SK-N-SH treated with all-trans-retinoic acid at 6 μM for 48 hours (cell line): ENCODE data around the gene PGF.

Experiments used
- ARNTL ChIP-seq: fragments of 450-650 bp; formaldehyde crosslinking; IDR thresholded peaks from 2 replicates; pipeline ENCODE4 v1.5.0; 2020; ENCODE audit warnings: low read depth, mild to moderate bottlenecking, moderate library complexity, borderline replicate concordance
- BACH2 ChIP-seq: fragments of 250-450 bp; sonication (Bioruptor Pico); IDR thresholded peaks from 2 replicates; pipeline ENCODE4 v1.9.0; 2021; ENCODE audit warnings: mild to moderate bottlenecking, borderline replicate concordance
- GLIS3 ChIP-seq: fragments of 250-450 bp; sonication (Bioruptor Pico); IDR thresholded peaks from 2 replicates; pipeline ENCODE4 v1.5.0; 2020; ENCODE audit warnings: mild to moderate bottlenecking, moderate library complexity
- ZNF565 ChIP-seq: fragments of 450-650 bp; formaldehyde crosslinking; conservative IDR thresholded peaks from 2 replicates; pipeline ENCODE4 v1.5.0; 2020; ENCODE audit warnings: low read depth, mild to moderate bottlenecking, moderate library complexity
- TF ChIP-seq, protein P1 (sequence below): fragments of 250-450 bp; sonication (Bioruptor Pico); IDR thresholded peaks from 2 replicates; pipeline ENCODE4 v1.8.0; 2020; ENCODE audit warnings: mild to moderate bottlenecking, moderate library complexity, borderline replicate concordance

DNA sequence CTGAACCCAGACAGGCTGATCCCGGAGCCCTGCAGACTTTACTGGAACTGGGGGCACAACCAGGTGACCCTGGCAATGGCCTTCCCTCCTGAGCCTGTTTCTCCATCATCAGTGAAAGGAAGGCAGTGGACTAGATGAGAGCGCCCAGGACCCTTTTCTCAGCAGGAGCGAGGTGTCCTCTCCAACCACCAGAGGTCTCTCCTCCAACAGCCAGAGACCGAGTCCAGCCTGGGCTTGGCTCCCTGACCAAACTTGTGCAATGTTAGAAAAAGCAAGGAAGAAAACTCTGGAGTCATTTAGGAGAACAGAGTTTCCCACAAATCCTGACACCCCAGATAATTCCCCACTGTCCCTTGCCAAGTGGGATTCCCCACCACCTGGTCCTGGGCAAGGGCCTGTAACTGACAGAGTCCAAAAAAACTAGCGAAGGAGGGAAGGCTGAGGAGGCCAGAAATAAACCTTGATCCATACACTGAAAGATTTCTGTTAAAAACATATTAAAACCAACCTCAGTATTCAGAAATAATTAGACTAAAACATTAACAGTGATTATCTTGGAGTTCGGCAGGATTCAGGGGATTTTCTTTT lies 41.3 kb downstream of the PGF start:
- TF ChIP-seq GLIS3 (CRISPR knock-in tag) (no peak), ARNTL (CRISPR knock-in tag) (no peak), BACH2 (CRISPR knock-in tag) (no peak), ZNF565 (CRISPR knock-in tag) (no peak)
- TF ChIP-seq, protein P1, sequence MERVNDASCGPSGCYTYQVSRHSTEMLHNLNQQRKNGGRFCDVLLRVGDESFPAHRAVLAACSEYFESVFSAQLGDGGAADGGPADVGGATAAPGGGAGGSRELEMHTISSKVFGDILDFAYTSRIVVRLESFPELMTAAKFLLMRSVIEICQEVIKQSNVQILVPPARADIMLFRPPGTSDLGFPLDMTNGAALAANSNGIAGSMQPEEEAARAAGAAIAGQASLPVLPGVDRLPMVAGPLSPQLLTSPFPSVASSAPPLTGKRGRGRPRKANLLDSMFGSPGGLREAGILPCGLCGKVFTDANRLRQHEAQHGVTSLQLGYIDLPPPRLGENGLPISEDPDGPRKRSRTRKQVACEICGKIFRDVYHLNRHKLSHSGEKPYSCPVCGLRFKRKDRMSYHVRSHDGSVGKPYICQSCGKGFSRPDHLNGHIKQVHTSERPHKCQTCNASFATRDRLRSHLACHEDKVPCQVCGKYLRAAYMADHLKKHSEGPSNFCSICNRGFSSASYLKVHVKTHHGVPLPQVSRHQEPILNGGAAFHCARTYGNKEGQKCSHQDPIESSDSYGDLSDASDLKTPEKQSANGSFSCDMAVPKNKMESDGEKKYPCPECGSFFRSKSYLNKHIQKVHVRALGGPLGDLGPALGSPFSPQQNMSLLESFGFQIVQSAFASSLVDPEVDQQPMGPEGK (CRISPR knock-in tag): no peak
